GM12878 (cell line): ENCODE data around the gene HAND2. TPM values are rescaled to one million over a fixed set of nuclear protein-coding genes. Genes with fewer than 3 reads are reported as not detected.

Experiments
- ATAC-seq: fragments of 200-7000 bp; cut with Tn5 transposase; 3 replicates; pipeline ENCODE4 v1.9.1; 2020; ENCODE audit warnings: mild to moderate bottlenecking, moderate library complexity
- BruUV-seq: library from RNA; stranded (reverse); fragments of 400-500 nt; replicated peaks from 2 replicates; lab custom pipeline; 2021; lab: Mats Ljungman, UMichigan
- CTCF ChIA-PET: fragments of 300-600 bp; sonication (Branson Sonifier 250); formaldehyde crosslinking; extraction: SDS; loops from one replicate; lab custom pipeline; 2021; ENCODE audit warnings: inconsistent platforms; lab: Yijun Ruan, JAX
- POLR2A ChIA-PET: fragments of 350-600 bp; formaldehyde crosslinking; extraction: SDS; loops from one replicate; lab custom pipeline; 2021; ENCODE audit warnings: inconsistent platforms; lab: Charles Lee
- RAD21 ChIA-PET: fragments of 300-600 bp; sonication (Branson Sonifier 250); formaldehyde crosslinking; loops from one replicate; lab custom pipeline; 2023; ENCODE audit warnings: antibody characterized with exemption; ENCODE audit not compliant: unreplicated experiment; lab: Charles Lee
- SMC1A ChIA-PET: fragments of 300-600 bp; sonication (Branson Sonifier 250); formaldehyde crosslinking; loops from one replicate; lab custom pipeline; 2023; ENCODE audit not compliant: unreplicated experiment, uncharacterized antibody; lab: Charles Lee
- DNase-seq: peaks from one replicate; pipeline ENCODE4 v3.0.0-alpha.2; 2011; ENCODE audit warnings: low read depth, low spot score
- FAIRE-seq: peaks from 3 replicates; lab custom pipeline; 2011; peaks lifted over from hg19 to GRCh38; lab: Jason Lieb, UNC
- H2AFZ ChIP-seq: 2 replicates; pipeline ENCODE4 v1.6.0; 2011; ENCODE audit warnings: low read depth, low read length, control low read depth; ENCODE audit not compliant: control insufficient read depth
- H3K27ac ChIP-seq: 2 replicates; pipeline ENCODE4 v1.5.1; 2011; ENCODE audit warnings: control low read depth; ENCODE audit not compliant: control insufficient read depth, insufficient read depth
- H3K27me3 ChIP-seq, 2 experiments: replicated peaks in 1 of 2; 2 replicates each; pipeline versions ENCODE4 v1.6.0 to v1.6.1; 2011; ENCODE audit warnings: low read length in 1 of 2; ENCODE audit not compliant: control insufficient read depth in 2 of 2, insufficient read depth in 2 of 2
- H3K36me3 ChIP-seq, 2 experiments: 2 replicates each; pipeline ENCODE4 v1.5.1; 2011; ENCODE audit warnings: low read length in 1 of 2; ENCODE audit not compliant: control insufficient read depth in 2 of 2, insufficient read depth in 2 of 2
- H3K4me1 ChIP-seq: 2 replicates; pipeline ENCODE4 v1.6.1; 2011; ENCODE audit warnings: mild to moderate bottlenecking, low read length, moderate library complexity, mixed read lengths; ENCODE audit not compliant: control insufficient read depth, insufficient read depth
- H3K4me2 ChIP-seq: 2 replicates; pipeline ENCODE4 v1.6.0; 2011; ENCODE audit warnings: control low read depth; ENCODE audit not compliant: control insufficient read depth, insufficient read depth
- H3K4me3 ChIP-seq: fragments of 200-600 bp; sonication (generic); 2 replicates; pipeline ENCODE4 v1.5.1; 2016
- H3K79me2 ChIP-seq: 2 replicates; pipeline ENCODE4 v1.6.0; 2011; ENCODE audit warnings: low read length; ENCODE audit not compliant: control insufficient read depth, insufficient read depth
- H3K9ac ChIP-seq: 2 replicates; pipeline ENCODE4 v1.8.0; 2011; ENCODE audit warnings: low read length, control low read depth, mixed read lengths; ENCODE audit not compliant: control insufficient read depth, insufficient read depth
- H3K9me3 ChIP-seq: replicated peaks from 3 replicates; pipeline ENCODE4 v1.5.1; 2011; ENCODE audit warnings: mild to moderate bottlenecking, low read length; ENCODE audit not compliant: control insufficient read depth, insufficient read depth
- H4K20me1 ChIP-seq: 2 replicates; pipeline ENCODE4 v1.6.0; 2011; ENCODE audit not compliant: control insufficient read depth, insufficient read depth
- BRCA1 ChIP-seq: IDR thresholded peaks from 2 replicates; pipeline ENCODE4 v1.6.1; 2011; ENCODE audit warnings: low read depth, low read length, improper control_type of control experiment
- CHD4 ChIP-seq: fragments of 200-600 bp; sonication (generic); IDR thresholded peaks from 2 replicates; pipeline ENCODE4 v1.6.1; 2016; ENCODE audit warnings: mild to moderate bottlenecking
- LARP7 ChIP-seq: fragments of 450-650 bp; IDR thresholded peaks from 2 replicates; pipeline ENCODE4 v1.6.1; 2017; ENCODE audit warnings: mild to moderate bottlenecking
- NR2F1 ChIP-seq: fragments of 450-650 bp; conservative IDR thresholded peaks from 2 replicates; pipeline ENCODE4 v1.6.1; 2017; ENCODE audit warnings: mild to moderate bottlenecking
- POU2F2 ChIP-seq: IDR thresholded peaks from 3 replicates; pipeline ENCODE4 v1.6.1; 2011; ENCODE audit warnings: low read depth, mild to moderate bottlenecking, low read length, borderline replicate concordance
- PRDM15 ChIP-seq: fragments of 450-650 bp; formaldehyde crosslinking; IDR thresholded peaks from 2 replicates; pipeline ENCODE4 v1.4.0; 2020; ENCODE audit warnings: mild to moderate bottlenecking, moderate library complexity
- RELA ChIP-seq: fragments of 450-650 bp; IDR thresholded peaks from 2 replicates; pipeline ENCODE4 v1.8.0; 2014; ENCODE audit warnings: borderline replicate concordance; ENCODE audit not compliant: partially characterized antibody
- SPI1 ChIP-seq: IDR thresholded peaks from 2 replicates; pipeline ENCODE4 v1.6.1; 2011; ENCODE audit warnings: low read depth, mild to moderate bottlenecking, low read length, moderate library complexity, borderline replicate concordance; ENCODE audit not compliant: insufficient read depth
- SREBF1 ChIP-seq: IDR thresholded peaks from 2 replicates; pipeline ENCODE4 v1.6.1; 2012; ENCODE audit warnings: mild to moderate bottlenecking, low read length
- STAT3 ChIP-seq: IDR thresholded peaks from 2 replicates; pipeline ENCODE4 v1.6.1; 2011; ENCODE audit warnings: low read depth, low read length, improper control_type of control experiment
- TAF1 ChIP-seq: IDR thresholded peaks from 2 replicates; pipeline ENCODE4 v1.6.1; 2011; ENCODE audit warnings: mild to moderate bottlenecking, low read depth, low read length, borderline replicate concordance
- TBL1XR1 ChIP-seq: IDR thresholded peaks from 2 replicates; pipeline ENCODE4 v1.6.1; 2012; ENCODE audit warnings: low read depth, low read length, improper control_type of control experiment
- YY1 ChIP-seq: IDR thresholded peaks from 2 replicates; pipeline ENCODE4 v1.6.1; 2011; ENCODE audit warnings: low read depth, mild to moderate bottlenecking, low read length
- ZNF274 ChIP-seq: IDR thresholded peaks from one replicate; pipeline ENCODE4 v1.8.0; 2011; ENCODE audit not compliant: insufficient read length, insufficient read depth
- ZNF622 ChIP-seq: fragments of 450-650 bp; IDR thresholded peaks from 2 replicates; pipeline ENCODE4 v1.6.1; 2017; ENCODE audit warnings: mild to moderate bottlenecking, inconsistent platforms
- whole genome bisulfite sequencing: methylation state at CpG from one replicate; pipeline ENCODE4 v1.1.6; 2016; ENCODE audit warnings: low lambda C conversion rate; ENCODE audit not compliant: insufficient replicate concordance, insufficient coverage; ENCODE audit errors: missing lambda C conversion rate; 5-methylcytosine and 5-hydroxymethylcytosine counted together
- in situ Hi-C: fragments of 300-500 bp; cut with MboI; formaldehyde crosslinking; loops from 9 replicates; pipeline ENCODE4 v1.14.3; 2018; ENCODE audit warnings: mixed read lengths
- intact Hi-C: fragments of 100-400 bp; cut with micrococcal nuclease; formaldehyde crosslinking; loops from one replicate; pipeline ENCODE4 v1.14.2; 2022; ENCODE audit not compliant: unreplicated experiment
- polyA plus RNA-seq, 11 experiments: library from polyadenylated mRNA; depleted of rRNA in 4 of 11; unstranded in 6 of 11; stranded (reverse) in 5 of 11; fragments of >200 nt; fragmentation: Nextera tagmentation in 4 of 11; fragmentation: Illumina TruSeq in 1 of 11; extraction: Ambion mirVana in 4 of 11; extraction: Trizol in 1 of 11; gene quantifications; 1 replicate in 1 of 11; 2 replicates in 10 of 11; pipeline versions ENCODE4 v1.2.1 to v1.2.3, GENCODE V29; 2011 to 2016; ENCODE audit warnings: inconsistent platforms in 2 of 11, missing spikeins in 2 of 11, low read depth in 1 of 11
- total RNA-seq, 4 experiments: library from RNA; depleted of rRNA in 3 of 4; stranded (reverse); fragments of >200 nt in 3 of 4; fragmentation: Illumina TruSeq in 1 of 4; extraction: Trizol in 1 of 4; gene quantifications; 2 replicates each; pipeline versions ENCODE4 v1.2.1 to v1.2.3, GENCODE V29; 2013 to 2021
- TF ChIP-seq, protein P1 (sequence below): fragments of 450-650 bp; IDR thresholded peaks from 2 replicates; pipeline ENCODE4 v1.6.1; 2017; ENCODE audit warnings: mild to moderate bottlenecking, moderate library complexity

The HAND2 gene
- total and polyA plus RNA-seq, 10 of the 15 experiments (the other 5 are each of a cell fraction or from before 2014, with no cell fraction given), result 0.09 TPM; not detected in 9

GRCh38 chr4:173564461-173564860 lies 34.4 kb upstream of the HAND2 start:
- in situ Hi-C loops, result no loop called here
- H3K4me2 ChIP-seq, result no peak overlapping the region
- FAIRE-seq (no peak), ATAC-seq (no peak), DNase-seq (no peak)
- ChIA-PET POLR2A (no interaction called here), SMC1A (no interaction called here), RAD21 (no interaction called here), CTCF (no interaction called here)
- H3K4me3 ChIP-seq, result no peak overlapping the region
- 45% methylated on average over 2 of the region's 2 CpGs for WGBS
- intact Hi-C loops, result no loop called here
- H3K27me3 ChIP-seq, result no peaks in the 10 kb centered on the region
- BruUV-seq, result no TSS peak
- no peaks in the 10 kb centered on the region for H3K4me1 ChIP-seq
- H3K9ac ChIP-seq, result no peak overlapping the region
- no peaks in the 10 kb centered on the region for H3K36me3 ChIP-seq
- no peaks in the 10 kb centered on the region for H3K9me3 ChIP-seq
- H2AFZ ChIP-seq, result no peak overlapping the region
- TF ChIP-seq PRDM15, result no peak
- no peak for TF ChIP-seq TBL1XR1
- no peak for TF ChIP-seq POU2F2
- no peak for TF ChIP-seq NR2F1
- TF ChIP-seq CHD4, result no peak
- TF ChIP-seq YY1, result no peak
- TF ChIP-seq TAF1, result no peak
- no peak for TF ChIP-seq SREBF1
- TF ChIP-seq BRCA1, result no peak
- no peak for TF ChIP-seq SPI1
- no peak for TF ChIP-seq LARP7
- no peak for TF ChIP-seq RELA
- no peak for TF ChIP-seq STAT3
- TF ChIP-seq ZNF622, result no peak
- TF ChIP-seq ZNF274, result no peak
- TF ChIP-seq, protein P1, sequence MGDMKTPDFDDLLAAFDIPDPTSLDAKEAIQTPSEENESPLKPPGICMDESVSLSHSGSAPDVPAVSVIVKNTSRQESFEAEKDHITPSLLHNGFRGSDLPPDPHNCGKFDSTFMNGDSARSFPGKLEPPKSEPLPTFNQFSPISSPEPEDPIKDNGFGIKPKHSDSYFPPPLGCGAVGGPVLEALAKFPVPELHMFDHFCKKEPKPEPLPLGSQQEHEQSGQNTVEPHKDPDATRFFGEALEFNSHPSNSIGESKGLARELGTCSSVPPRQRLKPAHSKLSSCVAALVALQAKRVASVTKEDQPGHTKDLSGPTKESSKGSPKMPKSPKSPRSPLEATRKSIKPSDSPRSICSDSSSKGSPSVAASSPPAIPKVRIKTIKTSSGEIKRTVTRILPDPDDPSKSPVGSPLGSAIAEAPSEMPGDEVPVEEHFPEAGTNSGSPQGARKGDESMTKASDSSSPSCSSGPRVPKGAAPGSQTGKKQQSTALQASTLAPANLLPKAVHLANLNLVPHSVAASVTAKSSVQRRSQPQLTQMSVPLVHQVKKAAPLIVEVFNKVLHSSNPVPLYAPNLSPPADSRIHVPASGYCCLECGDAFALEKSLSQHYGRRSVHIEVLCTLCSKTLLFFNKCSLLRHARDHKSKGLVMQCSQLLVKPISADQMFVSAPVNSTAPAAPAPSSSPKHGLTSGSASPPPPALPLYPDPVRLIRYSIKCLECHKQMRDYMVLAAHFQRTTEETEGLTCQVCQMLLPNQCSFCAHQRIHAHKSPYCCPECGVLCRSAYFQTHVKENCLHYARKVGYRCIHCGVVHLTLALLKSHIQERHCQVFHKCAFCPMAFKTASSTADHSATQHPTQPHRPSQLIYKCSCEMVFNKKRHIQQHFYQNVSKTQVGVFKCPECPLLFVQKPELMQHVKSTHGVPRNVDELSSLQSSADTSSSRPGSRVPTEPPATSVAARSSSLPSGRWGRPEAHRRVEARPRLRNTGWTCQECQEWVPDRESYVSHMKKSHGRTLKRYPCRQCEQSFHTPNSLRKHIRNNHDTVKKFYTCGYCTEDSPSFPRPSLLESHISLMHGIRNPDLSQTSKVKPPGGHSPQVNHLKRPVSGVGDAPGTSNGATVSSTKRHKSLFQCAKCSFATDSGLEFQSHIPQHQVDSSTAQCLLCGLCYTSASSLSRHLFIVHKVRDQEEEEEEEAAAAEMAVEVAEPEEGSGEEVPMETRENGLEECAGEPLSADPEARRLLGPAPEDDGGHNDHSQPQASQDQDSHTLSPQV, result no peak
- H4K20me1 ChIP-seq, result no peaks in the 10 kb centered on the region
- H3K79me2 ChIP-seq, result no peaks in the 10 kb centered on the region
- H3K27ac ChIP-seq, result no peak overlapping the region
